HG03565 (cell line): ENCODE measurements around the gene ARMC7.
"Not testable (repeated sequence)": the region's sequence is repeated elsewhere in the genome, so short reads cannot be mapped to it uniquely, and the experiment has no call there.

ENCODE experiments used
- ATAC-seq: cut with Tn5 transposase; IDR thresholded peaks from one replicate; pipeline ENCODE4 v1.9.1; 2021; ENCODE audit warnings: mild to moderate bottlenecking, moderate library complexity; ENCODE audit not compliant: unreplicated experiment

ARMC7 gene

GRCh38 chr17:75152523-75152921 is 42.8 kb downstream of the ARMC7 start:
- no peak for ATAC-seq

DNA sequence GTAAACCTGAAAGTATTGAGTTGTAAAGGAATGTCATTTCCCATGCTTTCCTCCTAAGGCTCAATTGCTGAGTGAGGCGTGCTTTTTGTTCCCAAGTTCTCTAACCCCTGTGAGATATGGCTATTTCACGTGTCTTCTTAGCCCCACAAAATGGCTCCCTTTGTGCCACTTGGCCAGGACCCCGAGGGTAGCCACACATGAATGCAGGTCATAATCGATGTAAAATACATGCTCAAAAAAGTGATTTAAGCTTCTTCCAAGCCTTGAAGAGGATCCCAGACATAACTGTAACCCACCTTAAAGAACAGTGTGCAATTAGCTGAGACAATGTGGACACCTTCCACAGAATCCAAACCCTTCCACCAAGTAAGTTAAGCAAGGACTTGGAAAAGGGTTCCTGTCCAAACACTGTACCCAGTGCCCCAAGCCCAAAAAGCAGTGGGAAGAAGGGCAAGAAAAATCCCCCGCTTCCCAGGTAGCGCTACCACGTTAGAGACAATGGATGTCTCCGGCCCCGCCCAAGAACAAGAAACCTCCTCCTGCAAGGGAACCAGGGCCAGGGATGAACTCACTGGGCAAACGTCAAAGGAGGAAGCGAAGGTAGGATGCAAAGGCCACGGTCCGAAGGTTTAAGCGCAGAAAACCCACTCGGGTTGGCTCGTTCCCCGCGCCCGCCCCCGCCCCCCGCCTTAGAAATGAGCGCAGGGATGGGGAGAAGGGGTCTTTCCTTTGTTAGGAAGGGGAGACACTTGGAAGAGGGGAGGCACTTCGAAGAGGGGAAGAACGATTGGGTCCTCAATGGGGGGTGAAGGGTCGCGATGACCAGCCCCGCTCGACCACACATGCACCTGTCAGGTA is 43.4 kb downstream of the ARMC7 start:
- ATAC-seq, result no peak

GRCh38 chr17:75153780-75154194 is 44.0 kb downstream of the ARMC7 start:
- ATAC-seq, result peak; percentile 15

DNA sequence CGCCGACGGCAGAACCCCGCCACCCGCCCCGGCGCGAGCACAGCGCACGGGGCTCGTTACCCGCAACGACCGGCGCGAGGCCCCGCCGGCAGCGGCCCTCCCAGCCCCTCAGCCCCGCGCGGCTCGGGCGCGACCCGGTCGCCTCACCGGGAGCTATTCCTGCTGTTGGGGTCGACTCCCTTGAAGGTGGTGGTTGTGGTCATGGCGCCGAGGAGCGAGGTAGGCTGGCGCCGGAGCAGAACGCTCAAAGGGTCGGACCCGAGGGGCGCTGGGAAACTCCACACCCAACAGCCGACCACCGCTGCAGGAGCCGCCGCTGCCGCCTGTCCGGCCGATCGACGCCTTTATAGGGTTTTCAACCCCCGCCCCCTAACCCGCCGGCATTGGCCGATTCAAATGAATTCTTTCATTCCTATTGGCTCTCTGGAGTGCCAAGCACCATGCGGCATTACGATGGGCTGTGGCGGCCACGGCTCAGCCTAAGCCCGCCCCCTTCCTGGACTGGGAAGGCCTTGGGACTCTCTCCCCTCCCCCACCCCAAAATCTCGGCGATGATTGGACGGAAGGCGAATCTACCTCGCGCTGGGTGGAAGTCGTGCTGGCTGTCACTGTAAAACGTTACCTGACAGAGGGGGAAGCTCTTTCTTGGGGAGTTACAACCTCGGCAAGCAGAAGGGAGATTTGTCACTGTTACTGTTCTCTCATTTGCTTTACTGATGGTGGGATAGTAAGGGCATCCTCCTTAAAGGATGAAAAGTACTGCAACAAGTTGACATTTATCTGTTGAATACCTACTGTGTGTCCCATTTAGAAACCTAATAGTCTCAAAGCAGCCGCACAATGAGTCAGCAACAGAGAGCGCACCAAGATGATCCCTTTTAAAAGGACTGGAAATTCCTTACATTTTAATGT is 44.7 kb downstream of the ARMC7 start, which contains the start of gene JPT1:
Gene JPT1 (minus strand): TSS at position 318 of the 912 bp plus-strand sequence. CDS start 115 bp downstream, at position 203.
- peak; percentile 90 for ATAC-seq

- ATAC-seq, result no peak
Observed at GRCh38 chr17:75155191-75155601, 45.4 kb downstream of the ARMC7 start.

DNA sequence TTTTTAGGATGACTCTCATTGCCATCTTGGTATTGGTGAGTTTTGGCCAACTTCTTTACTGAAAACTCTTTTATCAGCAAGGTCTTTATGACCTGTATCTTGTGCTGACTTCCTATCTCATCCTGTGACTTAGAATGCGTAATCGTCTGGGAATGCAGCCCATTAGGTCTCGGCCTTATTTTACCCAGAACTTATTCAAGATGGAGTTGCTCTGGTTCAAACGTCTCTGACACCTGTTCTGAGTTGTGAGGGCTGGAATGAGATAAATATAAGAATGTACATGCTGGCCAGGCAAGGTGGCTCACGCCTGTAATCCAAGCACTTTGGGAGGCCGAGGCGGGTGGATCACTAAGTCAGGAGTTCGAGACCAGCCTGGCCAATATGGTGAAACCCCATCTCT is 48.7 kb downstream of the ARMC7 start:
- ATAC-seq, result not testable (repeated sequence)

DNA sequence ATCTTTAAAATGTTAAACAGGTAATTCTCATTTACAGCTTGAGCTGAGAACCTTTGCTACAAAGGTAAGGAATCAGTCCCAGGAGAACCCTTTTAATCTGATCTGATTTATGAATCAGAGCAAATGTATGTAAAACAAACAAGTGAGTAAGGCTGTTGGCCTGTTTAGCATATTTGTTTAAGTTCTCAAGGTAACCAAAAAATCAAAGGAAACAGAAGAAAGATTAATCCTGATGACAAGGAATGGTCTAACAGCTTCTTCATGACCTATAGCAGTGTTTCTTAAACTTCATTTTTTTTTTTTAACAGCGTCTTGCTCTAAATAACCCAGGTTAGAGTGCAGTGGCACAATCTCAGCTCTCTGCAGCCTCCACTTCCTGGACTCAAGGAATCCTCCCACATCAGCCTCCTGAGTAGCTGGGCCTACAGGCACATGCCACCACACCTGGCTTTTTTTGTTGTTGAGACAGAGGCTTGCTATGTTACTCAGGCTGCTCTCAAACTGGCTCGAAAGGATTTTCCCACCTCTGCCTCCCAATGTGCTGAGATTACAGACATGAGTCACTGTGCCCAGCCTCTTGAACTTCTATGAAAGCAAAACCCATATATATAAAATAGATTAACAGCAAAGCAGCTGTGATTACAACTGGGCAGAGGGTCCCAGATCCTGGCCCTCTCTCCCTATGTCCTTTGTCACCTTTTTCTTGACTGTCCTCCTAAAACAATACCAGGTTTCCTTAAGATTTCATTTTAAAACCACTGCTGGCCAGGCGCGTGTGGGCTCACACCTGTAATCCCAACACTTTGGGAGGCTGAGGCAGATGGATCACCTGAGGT is 49.6 kb downstream of the ARMC7 start:
- ATAC-seq, result no peak

DNA sequence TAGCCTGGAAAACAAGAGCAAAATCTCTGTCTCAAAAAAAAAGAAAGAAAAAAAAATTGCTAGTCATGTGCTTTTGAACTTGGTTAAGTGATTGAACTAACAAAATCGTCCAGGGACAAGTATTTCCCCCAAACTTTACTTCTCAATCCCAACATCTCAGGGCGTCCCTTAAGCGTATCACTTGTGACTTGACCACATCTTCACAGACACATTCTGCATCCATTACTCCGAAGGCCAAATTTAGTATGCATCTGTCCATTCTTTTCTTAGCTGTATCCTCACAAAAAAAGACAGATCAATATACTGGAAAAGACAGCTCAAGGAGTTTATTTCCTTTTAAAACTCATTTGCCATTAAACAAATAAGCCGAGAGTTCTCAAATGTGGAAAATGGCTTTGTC is 50.4 kb downstream of the ARMC7 start:
- no peak for ATAC-seq

- ATAC-seq, result no peak
Observed at GRCh38 chr17:75163074-75163473, 53.3 kb downstream of the ARMC7 start.

DNA sequence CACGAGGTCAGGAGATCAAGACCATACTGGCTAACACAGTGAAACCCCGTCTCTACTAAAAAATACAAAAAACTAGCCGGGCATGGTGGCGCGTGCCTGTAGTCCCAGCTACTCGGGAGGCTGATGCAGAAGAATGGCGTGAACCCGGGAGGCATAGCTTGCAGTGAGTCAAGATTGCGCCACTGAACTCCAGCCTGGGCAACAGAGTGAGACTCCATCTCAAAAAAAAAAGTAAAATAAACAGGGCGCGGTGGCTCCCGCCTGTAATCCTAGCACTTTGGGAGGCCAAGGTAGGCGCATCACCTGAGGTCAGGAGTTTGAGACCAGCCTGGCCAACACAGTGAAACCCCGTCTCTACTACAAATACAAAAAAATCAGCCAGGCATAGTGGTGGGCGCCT is 54.8 kb downstream of the ARMC7 start:
- ATAC-seq, result not testable (repeated sequence)

GRCh38 chr17:75168998-75169397 is 59.2 kb downstream of the ARMC7 start:
- ATAC-seq, result no peak

DNA sequence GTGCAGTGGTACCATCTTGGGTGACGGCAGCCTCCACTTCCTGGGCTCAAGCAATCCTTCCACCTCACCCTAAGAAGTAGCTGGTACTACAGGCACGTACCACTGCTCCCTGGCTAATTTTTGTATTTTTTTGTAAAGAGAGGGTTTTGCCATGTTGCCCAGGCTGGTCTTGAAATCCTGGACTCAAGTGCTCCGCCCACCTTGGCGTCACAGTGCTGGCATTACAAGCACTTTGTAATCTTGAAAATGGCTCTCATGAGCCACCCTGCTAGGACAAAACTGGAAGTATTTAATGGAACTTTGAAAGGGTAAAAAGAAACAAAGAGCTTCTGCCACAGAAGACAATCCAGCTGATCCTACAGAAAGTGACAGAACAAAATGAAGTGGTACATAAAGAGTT is 63.8 kb downstream of the ARMC7 start:
- no peak for ATAC-seq

GRCh38 chr17:75174996-75175395 is 65.2 kb downstream of the ARMC7 start:
- no peak for ATAC-seq

GRCh38 chr17:75176625-75177024 is 66.9 kb downstream of the ARMC7 start:
- no peak for ATAC-seq

GRCh38 chr17:75178453-75178852 is 68.7 kb downstream of the ARMC7 start:
- ATAC-seq, result no peak
